ENCODE data around the gene TP53INP2. TPM values are rescaled to one million over a fixed set of nuclear protein-coding genes. Genes with fewer than 3 reads are reported as not detected.
A peak's percentile ranks its signal among the peaks of the same experiment; 100 is the strongest.

TP53INP2 gene
- total RNA-seq, 1 experiment from 2014 or later, result 4.9 TPM

GRCh38 chr20:34705008-34705396 is 858 bp downstream of the TP53INP2 start:
- no peaks in the 10 kb centered on the region; the same call in 1 of the 2 replicates for H4K20me1 ChIP-seq (ENCODE audit: insufficient read depth)
- CTCF ChIA-PET, result no interaction called here
- H3K27me3 ChIP-seq (ENCODE audit: insufficient read depth, low read depth), result no peaks in the 10 kb centered on the region
- peak overlapping the region; percentile 99 for H3K4me2 ChIP-seq
- TF ChIP-seq EZH2 (IDR thresholded peaks at IDR 0.05; ENCODE audit: low read depth), result no peak
- TF ChIP-seq CTCF (conservative IDR thresholded peaks at IDR 0.05), result no peak
- peaks cover 34% of the 10 kb centered on the region for H3K4me1 ChIP-seq (replicated peaks; ENCODE audit: insufficient read depth)
- intact Hi-C loops (cut with micrococcal nuclease; ENCODE audit: unreplicated experiment), result loop anchor here (1.0 to 5.0 kb wide), 4 partner anchors 126 to 513 kb away; partner anchors contain the start of gene AHCY
- TSS peak; percentile 69 for BruUV-seq (replicated peaks)
- no peaks in the 10 kb centered on the region for H3K79me2 ChIP-seq (ENCODE audit: low read depth)
- POLR2A ChIA-PET (ENCODE audit: unreplicated experiment), result no interaction called here
- peak overlapping the region; percentile 64; the same call in 1 of the 2 replicates for H3K4me3 ChIP-seq
- no peaks in the 10 kb centered on the region for H3K36me3 ChIP-seq (ENCODE audit: low read depth)
- no peaks in the 10 kb centered on the region for H3K9me2 ChIP-seq (ENCODE audit: insufficient read depth)
- peak overlapping the region; percentile 94; the same call in 1 of the 2 replicates for H2AFZ ChIP-seq
- H3F3A ChIP-seq (ENCODE audit: insufficient read depth, low read depth), result peaks cover 39% of the 10 kb centered on the region
- DNase-seq, result no peak
- peak overlapping the region; percentile 16; the same call in 1 of the 2 replicates for H3K27ac ChIP-seq
- H3K9me3 ChIP-seq (ENCODE audit: insufficient read depth, low read depth), result no peaks in the 10 kb centered on the region

GRCh38 chr20:34705397-34706301 is 1.5 kb downstream of the TP53INP2 start:
- peaks cover 43% of the 10 kb centered on the region for H3F3A ChIP-seq (ENCODE audit: insufficient read depth, low read depth)
- intact Hi-C loops (cut with micrococcal nuclease; ENCODE audit: unreplicated experiment), result loop anchor here (1.0 to 5.0 kb wide), 4 partner anchors 126 to 513 kb away; partner anchors contain the start of gene AHCY
- peak overlapping the region; percentile 99 for H3K4me2 ChIP-seq
- no peaks in the 10 kb centered on the region for H3K36me3 ChIP-seq (ENCODE audit: low read depth)
- BruUV-seq (replicated peaks), result no TSS peak
- H3K4me3 ChIP-seq, result no peak overlapping the region
- peak overlapping the region; percentile 16 for H3K27ac ChIP-seq
- no peaks in the 10 kb centered on the region for H3K27me3 ChIP-seq (ENCODE audit: insufficient read depth, low read depth)
- ChIA-PET POLR2A (ENCODE audit: unreplicated experiment) (interaction anchor here (0.6 kb wide), 4 partner anchors 59 to 405 kb away, joined by 4 to 5 read pairs (median 4); no protein-coding TSS in a partner anchor), CTCF (no interaction called here)
- no peak overlapping the region for H2AFZ ChIP-seq
- H3K4me1 ChIP-seq (replicated peaks; ENCODE audit: insufficient read depth), result peaks cover 34% of the 10 kb centered on the region
- TF ChIP-seq CTCF (conservative IDR thresholded peaks at IDR 0.05) (peak; percentile 44; the same call in 1 of the 2 replicates), EZH2 (IDR thresholded peaks at IDR 0.05; ENCODE audit: low read depth) (no peak)
- H3K79me2 ChIP-seq (ENCODE audit: low read depth), result no peaks in the 10 kb centered on the region
- no peaks in the 10 kb centered on the region; the same call in 1 of the 2 replicates for H4K20me1 ChIP-seq (ENCODE audit: insufficient read depth)
- no peaks in the 10 kb centered on the region for H3K9me2 ChIP-seq (ENCODE audit: insufficient read depth)
- no peaks in the 10 kb centered on the region for H3K9me3 ChIP-seq (ENCODE audit: insufficient read depth, low read depth)
- peak; percentile 75 to 76 for DNase-seq

- peaks cover 48% of the 10 kb centered on the region for H3F3A ChIP-seq (ENCODE audit: insufficient read depth, low read depth)
- H3K9me2 ChIP-seq (ENCODE audit: insufficient read depth), result no peaks in the 10 kb centered on the region
- TF ChIP-seq CTCF (conservative IDR thresholded peaks at IDR 0.05) (no peak), EZH2 (IDR thresholded peaks at IDR 0.05; ENCODE audit: low read depth) (no peak)
- H3K4me1 ChIP-seq (replicated peaks; ENCODE audit: insufficient read depth), result peaks cover 34% of the 10 kb centered on the region
- intact Hi-C loops (cut with micrococcal nuclease; ENCODE audit: unreplicated experiment), result loop anchor here (5.0 kb wide), 1 partner anchor 514 kb away; no protein-coding TSS in a partner anchor
- H3K9me3 ChIP-seq (ENCODE audit: insufficient read depth, low read depth), result no peaks in the 10 kb centered on the region
- DNase-seq, result no peak
- no peak overlapping the region for H3K4me3 ChIP-seq
- H3K4me2 ChIP-seq, result no peak overlapping the region
- H2AFZ ChIP-seq, result no peak overlapping the region
- H4K20me1 ChIP-seq (ENCODE audit: insufficient read depth), result no peaks in the 10 kb centered on the region; the same call in 1 of the 2 replicates
- H3K36me3 ChIP-seq (ENCODE audit: low read depth), result no peaks in the 10 kb centered on the region
- CTCF ChIA-PET, result no interaction called here
- H3K27ac ChIP-seq, result no peak overlapping the region
- H3K79me2 ChIP-seq (ENCODE audit: low read depth), result no peaks in the 10 kb centered on the region
- BruUV-seq (replicated peaks), result no TSS peak
- no peaks in the 10 kb centered on the region for H3K27me3 ChIP-seq (ENCODE audit: insufficient read depth, low read depth)
- POLR2A ChIA-PET (ENCODE audit: unreplicated experiment), result interaction anchor here (0.6 kb wide), 2 partner anchors 59 to 404 kb away, joined by 4 to 5 read pairs; no protein-coding TSS in a partner anchor
Observed at GRCh38 chr20:34706302-34706875, 2.2 kb downstream of the TP53INP2 start.

Measured in PC-9 (cell line).